ENCODE data around the gene KLHL7.

KLHL7 gene

DNA sequence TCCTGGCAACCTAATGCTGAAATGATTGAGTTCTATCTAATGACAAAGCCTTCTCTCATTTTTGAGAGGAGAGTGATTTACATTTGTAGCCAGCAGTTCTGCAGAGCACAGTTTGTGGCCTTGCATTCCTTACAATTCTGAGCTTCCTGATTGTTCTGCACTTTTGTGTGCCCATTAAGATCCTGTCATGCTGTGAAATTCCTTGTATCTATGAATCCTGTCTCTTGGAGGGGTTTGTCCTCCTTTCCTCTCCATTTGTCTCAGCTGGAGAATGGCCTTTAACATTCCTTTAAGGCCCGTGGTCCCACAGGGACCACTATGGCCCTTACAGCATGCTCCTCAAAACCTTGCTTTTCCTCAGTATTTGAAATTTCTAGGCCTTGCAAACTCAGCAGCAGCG, 10.4 kb downstream of the KLHL7 start:
- H3K4me3 ChIP-seq (ENCODE audit: low read depth in 1 of 2, low read length in 2 of 2), result no peak overlapping the region

DNA sequence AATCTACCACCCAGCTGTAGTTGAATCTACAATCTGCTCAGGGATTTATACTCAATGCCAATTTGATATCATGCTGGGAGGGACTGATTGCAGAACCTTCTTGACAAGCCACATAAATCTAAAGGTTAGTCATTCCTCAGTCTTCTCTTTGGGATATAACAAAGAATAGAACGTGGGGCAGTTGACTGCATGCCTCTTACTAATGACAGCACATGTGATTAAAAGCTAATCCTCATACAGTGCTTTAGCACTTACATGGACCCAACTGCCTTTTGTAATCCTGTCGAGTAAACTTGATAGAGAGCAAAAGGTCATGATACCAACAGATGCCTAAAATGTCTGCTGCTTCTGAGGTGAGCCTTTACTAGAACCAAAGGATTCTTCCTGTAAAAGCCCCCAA, 12.3 kb downstream of the KLHL7 start:
- Histone ChIP-seq H3K27me3 (ENCODE audit: insufficient read depth, low read length, poor library complexity) (no peaks in the 10 kb centered on the region), H3K27ac (ENCODE audit: low read length) (no peak overlapping the region), H3K79me2 (ENCODE audit: insufficient read depth, low read length) (peaks cover 7% of the 10 kb centered on the region; the same call in 1 of the 2 replicates), H3K4me3 (ENCODE audit: low read depth in 1 of 2, low read length in 2 of 2) (no peak overlapping the region), H3K9ac (ENCODE audit: low read depth, low read length) (no peak overlapping the region), H3K36me3 (ENCODE audit: insufficient read depth, low read length) (no peaks in the 10 kb centered on the region; the same call in 1 of the 2 replicates), H3K4me2 (ENCODE audit: insufficient read depth, low read length) (no peak overlapping the region), H3K9me3 (ENCODE audit: insufficient read depth, low read length, severe bottlenecking) (no peaks in the 10 kb centered on the region), H2AFZ (ENCODE audit: low read depth, low read length) (no peak overlapping the region), H3K4me1 (ENCODE audit: insufficient read depth, low read length) (no peaks in the 10 kb centered on the region), H4K20me1 (ENCODE audit: insufficient read depth, low read length) (peaks cover 14% of the 10 kb centered on the region; the same call in 1 of the 2 replicates)
- TF ChIP-seq EZH2 (IDR thresholded peaks at IDR 0.05; ENCODE audit: borderline replicate concordance, low read depth, low read length, severe bottlenecking), result no peak
- TF ChIP-seq, protein P1, sequence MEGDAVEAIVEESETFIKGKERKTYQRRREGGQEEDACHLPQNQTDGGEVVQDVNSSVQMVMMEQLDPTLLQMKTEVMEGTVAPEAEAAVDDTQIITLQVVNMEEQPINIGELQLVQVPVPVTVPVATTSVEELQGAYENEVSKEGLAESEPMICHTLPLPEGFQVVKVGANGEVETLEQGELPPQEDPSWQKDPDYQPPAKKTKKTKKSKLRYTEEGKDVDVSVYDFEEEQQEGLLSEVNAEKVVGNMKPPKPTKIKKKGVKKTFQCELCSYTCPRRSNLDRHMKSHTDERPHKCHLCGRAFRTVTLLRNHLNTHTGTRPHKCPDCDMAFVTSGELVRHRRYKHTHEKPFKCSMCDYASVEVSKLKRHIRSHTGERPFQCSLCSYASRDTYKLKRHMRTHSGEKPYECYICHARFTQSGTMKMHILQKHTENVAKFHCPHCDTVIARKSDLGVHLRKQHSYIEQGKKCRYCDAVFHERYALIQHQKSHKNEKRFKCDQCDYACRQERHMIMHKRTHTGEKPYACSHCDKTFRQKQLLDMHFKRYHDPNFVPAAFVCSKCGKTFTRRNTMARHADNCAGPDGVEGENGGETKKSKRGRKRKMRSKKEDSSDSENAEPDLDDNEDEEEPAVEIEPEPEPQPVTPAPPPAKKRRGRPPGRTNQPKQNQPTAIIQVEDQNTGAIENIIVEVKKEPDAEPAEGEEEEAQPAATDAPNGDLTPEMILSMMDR (IDR thresholded peaks at IDR 0.05; ENCODE audit: borderline replicate concordance, extremely low read depth, low read length, poor library complexity, severe bottlenecking), result no peak
- ATAC-seq (ENCODE audit: insufficient read depth, low read depth) (no peak), DNase-seq (no peak)

More for the DNA sequence above, 10.4 kb downstream of the KLHL7 start:
- DNase-seq (no peak), ATAC-seq (ENCODE audit: insufficient read depth, low read depth) (no peak)
- Histone ChIP-seq H3K36me3 (ENCODE audit: insufficient read depth, low read length) (no peaks in the 10 kb centered on the region; the same call in 1 of the 2 replicates), H4K20me1 (ENCODE audit: insufficient read depth, low read length) (peaks cover 17% of the 10 kb centered on the region; the same call in 1 of the 2 replicates), H3K27me3 (ENCODE audit: insufficient read depth, low read length, poor library complexity) (no peaks in the 10 kb centered on the region), H3K4me2 (ENCODE audit: insufficient read depth, low read length) (no peak overlapping the region), H3K9me3 (ENCODE audit: insufficient read depth, low read length, severe bottlenecking) (no peaks in the 10 kb centered on the region), H3K27ac (ENCODE audit: low read length) (no peak overlapping the region), H3K9ac (ENCODE audit: low read depth, low read length) (no peak overlapping the region), H3K79me2 (ENCODE audit: insufficient read depth, low read length) (peaks cover 8% of the 10 kb centered on the region; the same call in 1 of the 2 replicates), H2AFZ (ENCODE audit: low read depth, low read length) (no peak overlapping the region), H3K4me1 (ENCODE audit: insufficient read depth, low read length) (no peaks in the 10 kb centered on the region)
- no peak for TF ChIP-seq EZH2 (IDR thresholded peaks at IDR 0.05; ENCODE audit: borderline replicate concordance, low read depth, low read length, severe bottlenecking)
- TF ChIP-seq, protein P1 (IDR thresholded peaks at IDR 0.05; ENCODE audit: borderline replicate concordance, extremely low read depth, low read length, poor library complexity, severe bottlenecking), result no peak

DNA sequence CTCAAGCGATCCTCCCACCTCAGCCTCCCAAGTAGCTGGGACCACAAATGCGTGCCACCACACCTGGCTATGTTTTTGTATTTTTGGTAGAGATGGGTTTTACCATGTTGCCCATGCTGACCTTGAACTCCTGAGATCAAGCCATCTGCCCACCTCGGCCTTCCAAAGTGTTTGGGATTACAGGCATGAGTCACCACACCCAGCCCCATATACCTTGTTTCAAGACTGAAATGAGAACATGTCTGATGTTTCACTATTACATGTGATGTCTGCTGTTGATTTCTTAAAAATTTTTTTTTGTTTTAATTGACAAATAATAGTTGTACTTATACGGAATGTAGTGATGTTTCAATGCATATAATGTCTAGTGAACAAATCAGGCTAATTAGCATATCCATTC, 14.5 kb downstream of the KLHL7 start:
- no peak overlapping the region for H3K27ac ChIP-seq (ENCODE audit: low read length)
- no peak for TF ChIP-seq EZH2 (IDR thresholded peaks at IDR 0.05; ENCODE audit: borderline replicate concordance, low read depth, low read length, severe bottlenecking)
- TF ChIP-seq, protein P1 (IDR thresholded peaks at IDR 0.05; ENCODE audit: borderline replicate concordance, extremely low read depth, low read length, poor library complexity, severe bottlenecking), result no peak
- H3K4me3 ChIP-seq (ENCODE audit: low read depth in 1 of 2, low read length in 2 of 2), result no peak overlapping the region
- H4K20me1 ChIP-seq (ENCODE audit: insufficient read depth, low read length), result peaks cover 5% of the 10 kb centered on the region; the same call in 1 of the 2 replicates
- no peaks in the 10 kb centered on the region for H3K4me1 ChIP-seq (ENCODE audit: insufficient read depth, low read length)
- H3K79me2 ChIP-seq (ENCODE audit: insufficient read depth, low read length), result peaks cover 7% of the 10 kb centered on the region; the same call in 1 of the 2 replicates
- DNase-seq (no peak), ATAC-seq (ENCODE audit: insufficient read depth, low read depth) (no peak)
- H2AFZ ChIP-seq (ENCODE audit: low read depth, low read length), result no peak overlapping the region
- no peak overlapping the region for H3K4me2 ChIP-seq (ENCODE audit: insufficient read depth, low read length)
- no peaks in the 10 kb centered on the region; the same call in 1 of the 2 replicates for H3K36me3 ChIP-seq (ENCODE audit: insufficient read depth, low read length)
- H3K9me3 ChIP-seq (ENCODE audit: insufficient read depth, low read length, severe bottlenecking), result no peaks in the 10 kb centered on the region
- no peak overlapping the region for H3K9ac ChIP-seq (ENCODE audit: low read depth, low read length)
- no peaks in the 10 kb centered on the region for H3K27me3 ChIP-seq (ENCODE audit: insufficient read depth, low read length, poor library complexity)

Data from DND-41 (cell line).